H1 (cell line): ENCODE results near the gene KIAA0040. TPM values are rescaled to one million over a fixed set of nuclear protein-coding genes. Genes with fewer than 3 reads are reported as not detected.

Experiments used
- CTCF ChIA-PET: fragments of 300-600 bp; sonication (Branson Sonifier 250); formaldehyde crosslinking; loops from one replicate; lab custom pipeline; 2021; ENCODE audit not compliant: partially characterized antibody; lab: Charles Lee
- POLR2A ChIA-PET: fragments of 300-600 bp; sonication (Branson Sonifier 250); formaldehyde crosslinking; loops from one replicate; lab custom pipeline; 2021; ENCODE audit warnings: inconsistent platforms; ENCODE audit not compliant: partially characterized antibody; lab: Charles Lee
- DNase-seq, 2 experiments: peaks; one replicate each; pipeline versions ENCODE4 v3.0.0 to v3.0.0-alpha.2; 2010 to 2022; ENCODE audit warnings: low spot score in 2 of 2, low read depth in 1 of 2, mixed read lengths in 1 of 2
- FAIRE-seq: peaks from 2 replicates; lab custom pipeline; 2011; peaks lifted over from hg19 to GRCh38; lab: Jason Lieb, UNC
- H2AFZ ChIP-seq: 2 replicates; pipeline ENCODE4 v1.8.1; 2012; ENCODE audit warnings: low read length, inconsistent platforms
- H2AK5ac ChIP-seq: 2 replicates; pipeline ENCODE4 v1.6.1; 2013; ENCODE audit warnings: low read depth, low read length
- H2BK120ac ChIP-seq: replicated peaks from 2 replicates; pipeline ENCODE3; 2013; ENCODE audit warnings: low read depth, low read length, inconsistent platforms
- H2BK12ac ChIP-seq: 2 replicates; pipeline ENCODE4 v1.6.1; 2013; ENCODE audit warnings: low read depth, low read length
- H2BK15ac ChIP-seq: 2 replicates; pipeline ENCODE4 v1.6.1; 2013; ENCODE audit warnings: low read length
- H2BK20ac ChIP-seq: 2 replicates; pipeline ENCODE4 v1.6.1; 2013; ENCODE audit warnings: low read length
- H2BK5ac ChIP-seq: 2 replicates; pipeline ENCODE4 v1.6.1; 2013; ENCODE audit warnings: low read depth, low read length
- H3K14ac ChIP-seq: 2 replicates; pipeline ENCODE4 v1.6.1; 2013; ENCODE audit warnings: inconsistent platforms; ENCODE audit not compliant: insufficient read length
- H3K18ac ChIP-seq: 2 replicates; pipeline ENCODE4 v1.6.1; 2013; ENCODE audit warnings: low read length; ENCODE audit errors: extremely low read depth
- H3K23ac ChIP-seq: 2 replicates; pipeline ENCODE4 v1.6.1; 2013; ENCODE audit warnings: inconsistent platforms; ENCODE audit not compliant: insufficient read length
- H3K23me2 ChIP-seq: 2 replicates; pipeline ENCODE4 v1.6.1; 2013; ENCODE audit warnings: low read depth, low read length
- H3K27ac ChIP-seq: 2 replicates; pipeline ENCODE4 v1.6.1; 2011; ENCODE audit warnings: low read depth, low read length, inconsistent platforms
- H3K27me3 ChIP-seq, 4 experiments: replicated peaks in 1 of 4; 1 replicate in 1 of 4; 2 replicates in 3 of 4; pipeline versions ENCODE4 v1.6.1 to v1.8.1; 2011 to 2013; ENCODE audit warnings: low read length in 3 of 4, mild to moderate bottlenecking in 3 of 4, inconsistent platforms in 2 of 4, mixed read lengths in 2 of 4, moderate library complexity in 1 of 4; ENCODE audit not compliant: control insufficient read depth in 3 of 4, insufficient read depth in 3 of 4; ENCODE audit errors: extremely low read depth in 1 of 4
- H3K36me3 ChIP-seq, 4 experiments: 2 replicates each; pipeline versions ENCODE4 v1.6.1 to v1.8.1; 2011 to 2013; ENCODE audit warnings: mild to moderate bottlenecking in 4 of 4, low read length in 3 of 4, moderate library complexity in 2 of 4, control low read depth in 1 of 4, inconsistent platforms in 1 of 4; ENCODE audit not compliant: insufficient read depth in 4 of 4, control insufficient read depth in 2 of 4
- H3K4ac ChIP-seq: replicated peaks from 2 replicates; pipeline ENCODE3; 2013; ENCODE audit warnings: low read length, low read depth, mixed read lengths, inconsistent platforms; ENCODE audit not compliant: insufficient read length
- H3K4me1 ChIP-seq, 4 experiments: replicated peaks in 1 of 4; 1 replicate in 1 of 4; 2 replicates in 3 of 4; pipeline versions ENCODE4 v1.6.1 to v1.8.1; 2011 to 2013; ENCODE audit warnings: low read length in 3 of 4, inconsistent platforms in 2 of 4, mixed read lengths in 1 of 4; ENCODE audit not compliant: insufficient read depth in 4 of 4, control insufficient read depth in 3 of 4
- H3K4me2 ChIP-seq, 2 experiments: 2 replicates each; pipeline versions ENCODE4 v1.6.1 to v1.8.1; 2011 to 2013; ENCODE audit warnings: low read depth in 2 of 2, low read length in 2 of 2, control low read depth in 1 of 2, inconsistent platforms in 1 of 2, mild to moderate bottlenecking in 1 of 2; ENCODE audit not compliant: insufficient read depth in 1 of 2
- H3K4me3 ChIP-seq, 4 experiments: fragments of 200-600, 300-600 bp in 1 of 4; sonication (generic), shearing (Covaris generic), sonication (Bioruptor Twin) in 1 of 4; 2 replicates each; pipeline versions ENCODE4 v1.5.1 to v1.8.1; 2011 to 2016; ENCODE audit warnings: low read length in 4 of 4, low read depth in 3 of 4, control low read depth in 2 of 4, inconsistent platforms in 2 of 4, mild to moderate bottlenecking in 2 of 4, mixed read lengths in 1 of 4, moderate library complexity in 1 of 4; ENCODE audit not compliant: insufficient read depth in 2 of 4; ENCODE audit errors: extremely low read depth in 1 of 4
- H3K56ac ChIP-seq: replicated peaks from 2 replicates; pipeline ENCODE3; 2013; ENCODE audit warnings: low read depth, mild to moderate bottlenecking, mixed read lengths, low read length, inconsistent platforms; ENCODE audit not compliant: insufficient read length
- H3K79me1 ChIP-seq: 2 replicates; pipeline ENCODE4 v1.6.1; 2013; ENCODE audit warnings: low read depth, low read length, control low read depth
- H3K79me2 ChIP-seq, 2 experiments: 2 replicates each; pipeline versions ENCODE4 v1.6.1 to v1.8.1; 2012 to 2013; ENCODE audit warnings: low read length in 2 of 2, mild to moderate bottlenecking in 2 of 2, inconsistent platforms in 1 of 2; ENCODE audit not compliant: insufficient read depth in 2 of 2, control insufficient read depth in 1 of 2
- H3K9ac ChIP-seq, 4 experiments: replicated peaks in 1 of 4; 1 replicate in 1 of 4; 2 replicates in 3 of 4; pipeline versions ENCODE4 v1.6.1 to v1.8.1; 2011 to 2013; ENCODE audit warnings: low read depth in 3 of 4, low read length in 3 of 4, control low read depth in 2 of 4, mild to moderate bottlenecking in 2 of 4, moderate library complexity in 2 of 4, inconsistent platforms in 1 of 4; ENCODE audit errors: extremely low read depth in 1 of 4
- H3K9me3 ChIP-seq, 2 experiments: 2 replicates each; pipeline versions ENCODE4 v1.6.1 to v1.8.1; 2012 to 2013; ENCODE audit warnings: mild to moderate bottlenecking in 2 of 2, moderate library complexity in 2 of 2, control low read depth in 1 of 2, inconsistent platforms in 1 of 2, low read depth in 1 of 2, low read length in 1 of 2, mixed read lengths in 1 of 2; ENCODE audit not compliant: insufficient read depth in 2 of 2
- H4K20me1 ChIP-seq, 2 experiments: replicated peaks in 1 of 2; 2 replicates each; pipeline versions ENCODE3 to v1.8.1; 2011 to 2013; ENCODE audit warnings: inconsistent platforms in 2 of 2, low read length in 2 of 2, mild to moderate bottlenecking in 1 of 2; ENCODE audit not compliant: insufficient read depth in 2 of 2, control insufficient read depth in 1 of 2
- H4K5ac ChIP-seq: 2 replicates; pipeline ENCODE4 v1.6.1; 2013; ENCODE audit warnings: low read length, low read depth, mixed read lengths, inconsistent platforms; ENCODE audit not compliant: insufficient read length
- H4K8ac ChIP-seq: 2 replicates; pipeline ENCODE4 v1.8.0; 2013; ENCODE audit warnings: mild to moderate bottlenecking, moderate library complexity, low read length, inconsistent platforms; ENCODE audit not compliant: insufficient read depth; ENCODE audit errors: extremely low read depth
- H4K91ac ChIP-seq: replicated peaks from 2 replicates; pipeline ENCODE3; 2013; ENCODE audit warnings: low read length, mixed read lengths, inconsistent platforms; ENCODE audit not compliant: insufficient read length
- ASH2L ChIP-seq: fragments of 200-600, 300-600 bp; sonication (generic); IDR thresholded peaks from one replicate; pipeline ENCODE4 v1.7.1; 2017; ENCODE audit warnings: low read length
- ATF3 ChIP-seq: IDR thresholded peaks from 2 replicates; pipeline ENCODE4 v1.6.1; 2011; ENCODE audit warnings: low read depth, mild to moderate bottlenecking, low read length; ENCODE audit not compliant: insufficient read depth
- CBX8 ChIP-seq: fragments of 300-800, 300-1000 bp; sonication (generic); IDR thresholded peaks from 2 replicates; pipeline ENCODE4 v1.7.1; 2016; ENCODE audit warnings: low read depth, low read length, borderline replicate concordance
- CHD1 ChIP-seq: IDR thresholded peaks from 2 replicates; pipeline ENCODE4 v1.6.1; 2012; ENCODE audit warnings: low read depth, low read length, improper control_type of control experiment
- GABPA ChIP-seq: IDR thresholded peaks from 2 replicates; pipeline ENCODE4 v1.6.1; 2011; ENCODE audit warnings: mild to moderate bottlenecking, low read length, moderate library complexity, borderline replicate concordance; ENCODE audit not compliant: insufficient read depth
- NANOG ChIP-seq: IDR thresholded peaks from 2 replicates; pipeline ENCODE4 v1.6.1; 2011; ENCODE audit warnings: low read length, low read depth, mild to moderate bottlenecking, inconsistent platforms; ENCODE audit not compliant: insufficient read depth, poor library complexity, severe bottlenecking
- POLR2AphosphoS5 ChIP-seq: IDR thresholded peaks from 2 replicates; pipeline ENCODE4 v1.6.1; 2011; ENCODE audit warnings: low read depth, low read length
- RBBP5 ChIP-seq: IDR thresholded peaks from 2 replicates; pipeline ENCODE4 v1.7.1; 2012; ENCODE audit warnings: low read depth, mild to moderate bottlenecking, inconsistent platforms, low read length, moderate library complexity, borderline replicate concordance
- SIRT6 ChIP-seq: IDR thresholded peaks from one replicate; pipeline ENCODE4 v1.7.1; 2012; ENCODE audit warnings: low read length, inconsistent platforms
- SIX5 ChIP-seq: IDR thresholded peaks from 2 replicates; pipeline ENCODE4 v1.6.1; 2011; ENCODE audit warnings: mild to moderate bottlenecking, low read depth, low read length
- ZNF274 ChIP-seq: IDR thresholded peaks from 2 replicates; pipeline ENCODE4 v1.7.0; 2012; ENCODE audit warnings: low read length, borderline replicate concordance; ENCODE audit errors: extremely low read depth
- WGBS, 2 experiments: shearing (Covaris generic) in 1 of 2; methylation state at CpG; one replicate each; pipeline versions ENCODE4 v1.1.6 to v1.1.7; 2013 to 2015; ENCODE audit warnings: low lambda C conversion rate in 2 of 2, mixed read lengths in 2 of 2, inconsistent platforms in 1 of 2, low coverage in 1 of 2, missing lambda C conversion rate in 1 of 2; ENCODE audit not compliant: insufficient replicate concordance in 2 of 2, insufficient coverage in 1 of 2, insufficient read length in 1 of 2; ENCODE audit errors: extremely low coverage in 1 of 2, missing lambda C conversion rate in 1 of 2; 5-methylcytosine and 5-hydroxymethylcytosine counted together
- polyA plus RNA-seq, 7 experiments: library from polyadenylated mRNA; depleted of rRNA in 3 of 7; stranded (reverse) in 5 of 7; unstranded in 2 of 7; fragments of >200 nt in 5 of 7; fragments of 200-250 nt in 2 of 7; gene quantifications; 1 replicate in 5 of 7; 2 replicates in 1 of 7; 4 replicates in 1 of 7; pipeline versions ENCODE4 v1.2.1 to v1.2.3, GENCODE V29; 2011 to 2013; ENCODE audit warnings: missing spikeins in 2 of 7, mixed read lengths in 2 of 7
- total RNA-seq: library from RNA; stranded (reverse); fragmentation: NEBNext Ultra II Directional; extraction: Animal tissue kit (Norgen Biotek cat#: 25700); gene quantifications from 2 replicates; pipeline ENCODE4 v1.2.1, GENCODE V29; 2021

Gene KIAA0040
- total and polyA plus RNA-seq, 2 of the 8 experiments (the other 6 are each of a cell fraction or from before 2014, with no cell fraction given) = 11.0 to 14.1 TPM

DNA sequence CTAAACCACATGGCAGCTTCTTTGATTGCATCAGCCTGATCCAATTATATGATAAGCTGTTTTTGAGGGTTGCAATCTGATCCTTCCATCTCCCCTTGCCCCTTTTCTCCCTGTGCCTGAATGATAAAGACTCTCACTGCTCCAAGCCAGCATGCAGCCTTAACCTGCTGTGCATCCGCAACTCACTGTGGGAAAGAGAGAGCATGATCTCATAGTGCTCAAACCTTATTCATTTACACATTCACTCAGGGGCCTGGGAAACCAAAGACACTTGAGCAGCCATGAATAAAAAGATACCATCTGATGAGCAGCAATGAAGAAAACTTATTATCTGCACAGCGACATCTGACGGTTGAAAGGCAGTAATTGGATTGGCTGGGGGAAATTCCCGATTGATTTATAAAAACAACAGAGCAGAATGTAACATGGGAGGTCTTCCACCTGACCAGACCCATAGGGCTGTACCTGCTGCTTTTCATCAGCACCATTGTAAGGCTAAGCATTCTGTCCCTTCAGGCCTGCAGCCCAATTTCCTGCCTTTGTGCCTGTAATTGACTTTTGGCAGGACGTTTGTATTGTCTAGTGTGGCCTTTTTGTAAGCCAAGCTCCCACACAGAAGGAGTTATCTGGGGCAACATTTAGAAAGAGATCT is 62.5 kb downstream of the KIAA0040 start:
- Histone ChIP-seq H3K56ac (no peak overlapping the region), H3K4me1 (peaks cover 0 to 26% (median 17%) of the 10 kb centered on the region in 4 experiments; a peak in 4 of 7 replicates), H2BK120ac (peak overlapping the region; percentile 59), H4K5ac (peak overlapping the region; percentile 4), H3K14ac (no peak overlapping the region), H2AK5ac (peak overlapping the region; percentile 43; the same call in 1 of the 2 replicates), H3K9me3 (no peaks in the 10 kb centered on the region), H4K91ac (peak overlapping the region; percentile 32), H3K4me2 (peak overlapping the region; percentile 49 to 54), H3K4ac (no peak overlapping the region), H4K20me1 (no peaks in the 10 kb centered on the region), H3K4me3 (peak overlapping the region in 1 of 4 experiments; percentile 18; a peak in 1 of 8 replicates), H3K23ac (no peak overlapping the region), H4K8ac (no peak overlapping the region), H3K9ac (peak overlapping the region in 1 of 4 experiments; percentile 8; a peak in 1 of 7 replicates), H2BK20ac (peak overlapping the region; percentile 88), H3K27me3 (no peaks in the 10 kb centered on the region), H2AFZ (0 out of 2 replicates have a peak overlapping the region, but pooled peaks have one; percentile 43), H3K18ac (peak overlapping the region; percentile 84), H3K36me3 (no peaks in the 10 kb centered on the region; a peak in 2 of 8 replicates), H2BK12ac (peak overlapping the region; percentile 86), H2BK5ac (peak overlapping the region; percentile 75), H3K23me2 (peaks cover 2% of the 10 kb centered on the region), H3K27ac (peak overlapping the region; percentile 89; the same call in 1 of the 2 replicates), H3K79me2 (no peaks in the 10 kb centered on the region), H2BK15ac (no peak overlapping the region), H3K79me1 (no peaks in the 10 kb centered on the region)
- WGBS, 2 experiments = 16% methylated on average over 5 of the region's 5 CpGs; no CpG with 5 or more reads in 1 of the 2 experiments
- peak in 1 of 2 experiments; percentile 49 for DNase-seq
- FAIRE-seq = peak; percentile 83
- CTCF ChIA-PET = interaction anchor here (1.1 to 9.3 kb wide), 7 partner anchors 13 to 99 kb away, joined by 3 to 88 read pairs (median 28); no protein-coding TSS in a partner anchor
- POLR2A ChIA-PET = interaction anchor here (0.8 to 1.7 kb wide), 6 partner anchors 15 to 131 kb away, joined by 3 to 6 read pairs (median 4); partner anchors contain the start of gene MRPS14
- TF ChIP-seq ATF3 (no peak), NANOG (peak; percentile 65), ASH2L (peak; percentile 39), POLR2AphosphoS5 (no peak), ZNF274 (no peak), RBBP5 (no peak), CBX8 (no peak), GABPA (no peak), CHD1 (no peak), SIX5 (no peak), SIRT6 (no peak)
